Renal pelvis (tissue), 4 donors: ENCODE data around the gene TEDC1. TPM values are rescaled to one million over a fixed set of nuclear protein-coding genes. Genes with fewer than 3 reads are reported as not detected.

ENCODE experiments used
- DNase-seq: peaks from one replicate; pipeline ENCODE4 v3.0.0-alpha.2; 2013
- polyA plus RNA-seq, 3 donors: library from polyadenylated mRNA; unstranded; fragments of 120-200 nt; gene quantifications; one replicate each; pipeline ENCODE4 v1.2.1, GENCODE V29; 2013; ENCODE audit not compliant: insufficient read length in 3 of 3

The TEDC1 gene
- polyA plus RNA-seq, 3 donors = 10.9 to 13.7 (median 11.1) TPM

DNA sequence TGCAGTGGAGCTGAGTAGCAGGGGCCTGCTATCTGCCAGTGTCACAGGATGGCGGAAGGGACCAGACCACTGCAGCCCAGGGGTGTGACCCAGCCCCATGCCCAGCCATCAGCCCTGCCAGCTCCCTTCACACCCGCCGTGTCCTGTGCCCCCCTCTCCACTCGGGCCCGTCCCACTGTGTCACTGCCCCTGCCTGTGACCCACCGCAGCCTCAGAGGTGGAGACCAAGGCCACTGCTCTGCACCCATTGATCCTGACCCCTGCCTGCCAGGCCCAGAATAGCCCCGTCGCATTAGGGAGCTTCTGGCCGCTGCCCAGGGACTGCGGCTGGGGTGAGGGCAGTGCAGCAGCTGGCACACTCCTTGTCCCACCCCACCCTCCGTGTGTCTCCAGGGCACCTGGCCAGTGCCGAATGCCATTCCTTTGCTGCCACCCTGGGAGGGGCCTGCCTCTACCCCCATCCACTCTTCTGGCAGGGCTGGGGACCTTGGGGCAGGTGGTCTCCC is 18.5 kb upstream of the TEDC1 start:
- no peak for DNase-seq

DNA sequence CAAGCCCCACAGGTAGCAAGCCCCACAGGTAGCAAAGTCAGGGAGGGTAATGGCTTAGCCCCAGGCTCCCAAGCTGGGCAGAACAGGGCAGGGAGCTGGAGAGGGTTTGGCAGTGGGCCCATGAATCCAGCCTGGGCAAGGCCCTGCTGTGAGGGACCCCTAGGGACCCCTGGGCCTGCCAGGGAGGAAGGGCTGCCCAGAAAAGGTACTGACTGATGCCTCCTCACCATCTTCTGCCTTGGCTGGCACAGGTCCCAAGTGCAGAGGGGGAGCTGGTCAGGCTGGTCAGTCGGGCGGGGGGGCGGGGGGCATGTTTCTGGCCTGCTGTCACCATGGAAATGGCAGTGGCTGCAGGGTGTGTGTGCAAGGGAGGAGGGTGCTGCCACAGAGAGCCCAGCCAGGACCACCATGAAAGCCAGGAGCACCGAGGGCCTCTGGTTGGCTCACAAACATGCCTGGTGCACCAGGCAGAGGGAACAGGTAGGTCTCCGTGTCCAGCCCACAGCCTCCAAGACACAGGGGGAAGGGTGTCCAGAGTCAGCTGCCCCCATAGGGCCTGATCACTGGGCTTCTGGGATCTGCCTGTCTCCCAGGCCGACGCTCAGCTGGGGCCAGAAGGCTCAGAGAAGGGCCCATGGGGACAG is 17.9 kb upstream of the TEDC1 start:
- DNase-seq = no peak

DNA sequence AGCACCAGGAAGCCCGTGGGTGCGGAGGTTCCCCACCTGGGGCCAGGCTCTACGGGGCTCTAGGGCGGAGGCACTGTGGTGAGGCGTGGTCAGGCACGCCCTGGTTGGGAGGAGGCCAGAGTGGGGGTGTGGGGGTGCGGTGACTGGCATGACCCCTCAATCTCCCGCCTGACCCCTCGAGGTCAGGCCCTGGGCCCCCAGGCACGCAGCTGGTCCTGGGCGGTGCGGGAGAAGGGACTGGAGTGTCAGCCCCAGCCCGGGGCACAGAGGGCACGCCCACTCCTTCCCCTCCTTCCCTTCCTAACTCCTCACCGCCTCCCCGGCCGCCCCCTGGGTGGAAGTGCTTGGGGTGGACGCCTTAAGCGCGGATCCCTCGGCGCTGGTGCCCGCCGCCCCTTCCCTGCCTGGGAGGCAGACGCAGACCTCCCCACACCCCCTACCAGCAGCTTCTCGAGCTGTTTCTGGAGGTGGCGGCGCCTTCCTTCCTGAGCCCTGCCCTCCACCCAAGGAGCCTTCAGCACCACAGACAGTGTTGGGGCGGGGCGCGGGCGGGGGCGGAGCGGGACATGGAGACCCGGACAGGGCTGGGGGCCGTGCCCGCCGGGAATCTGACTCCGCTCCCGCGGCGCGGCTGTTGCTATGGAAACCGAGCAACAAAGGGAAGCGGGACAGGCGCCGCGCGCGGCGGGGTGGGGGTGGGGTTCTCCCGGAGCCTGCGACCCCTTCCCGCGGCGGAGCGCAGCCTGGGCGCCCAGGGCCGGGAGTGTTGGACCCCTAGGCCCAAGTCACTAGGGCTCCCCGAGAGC is 17.2 kb upstream of the TEDC1 start:
- DNase-seq = peak; percentile 96

DNA sequence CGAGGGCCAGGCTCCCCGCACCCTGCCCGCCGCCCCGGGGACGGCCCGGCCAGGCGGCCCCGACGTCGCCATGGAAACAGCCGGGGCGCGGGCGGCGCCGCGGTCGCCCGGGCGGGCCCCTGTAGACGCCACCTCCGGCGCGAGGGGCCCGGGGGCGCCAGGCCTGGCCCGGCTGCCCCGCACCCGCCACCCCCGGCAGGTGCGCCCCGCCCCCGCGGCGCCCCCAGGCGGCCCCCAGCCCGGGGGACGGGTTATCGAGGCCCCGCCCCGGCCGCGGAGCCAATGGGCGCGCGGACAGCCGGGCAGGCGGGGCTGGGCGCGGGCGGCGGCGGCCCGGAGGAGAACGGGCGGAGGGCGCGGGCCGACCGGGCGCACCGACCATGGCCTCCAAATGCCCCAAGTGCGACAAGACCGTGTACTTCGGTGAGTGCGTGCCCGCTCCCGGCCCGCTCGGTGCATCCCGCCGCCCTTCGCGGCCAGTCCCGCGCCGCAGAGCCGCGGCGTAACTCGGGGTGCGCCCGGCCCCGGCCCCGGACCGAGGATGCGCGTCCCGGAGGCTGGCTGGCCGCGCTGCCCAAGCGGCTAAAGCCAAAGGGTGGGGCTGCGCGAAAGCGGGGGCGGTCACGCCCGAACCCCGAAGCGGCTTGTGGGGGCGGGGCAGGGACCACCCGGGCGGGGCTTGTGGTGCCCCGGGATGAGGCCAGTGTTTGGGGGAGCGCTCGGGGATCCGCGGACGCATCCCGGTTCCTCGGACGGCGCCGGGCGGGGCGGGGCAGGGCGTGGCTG is 16.4 kb upstream of the TEDC1 start, which contains the start of gene CRIP2:
CRIP2 (plus strand) TSS at position 339 of the 786 bp plus-strand sequence; CDS start at position 381, 42 bp downstream.
- no peak for DNase-seq

DNA sequence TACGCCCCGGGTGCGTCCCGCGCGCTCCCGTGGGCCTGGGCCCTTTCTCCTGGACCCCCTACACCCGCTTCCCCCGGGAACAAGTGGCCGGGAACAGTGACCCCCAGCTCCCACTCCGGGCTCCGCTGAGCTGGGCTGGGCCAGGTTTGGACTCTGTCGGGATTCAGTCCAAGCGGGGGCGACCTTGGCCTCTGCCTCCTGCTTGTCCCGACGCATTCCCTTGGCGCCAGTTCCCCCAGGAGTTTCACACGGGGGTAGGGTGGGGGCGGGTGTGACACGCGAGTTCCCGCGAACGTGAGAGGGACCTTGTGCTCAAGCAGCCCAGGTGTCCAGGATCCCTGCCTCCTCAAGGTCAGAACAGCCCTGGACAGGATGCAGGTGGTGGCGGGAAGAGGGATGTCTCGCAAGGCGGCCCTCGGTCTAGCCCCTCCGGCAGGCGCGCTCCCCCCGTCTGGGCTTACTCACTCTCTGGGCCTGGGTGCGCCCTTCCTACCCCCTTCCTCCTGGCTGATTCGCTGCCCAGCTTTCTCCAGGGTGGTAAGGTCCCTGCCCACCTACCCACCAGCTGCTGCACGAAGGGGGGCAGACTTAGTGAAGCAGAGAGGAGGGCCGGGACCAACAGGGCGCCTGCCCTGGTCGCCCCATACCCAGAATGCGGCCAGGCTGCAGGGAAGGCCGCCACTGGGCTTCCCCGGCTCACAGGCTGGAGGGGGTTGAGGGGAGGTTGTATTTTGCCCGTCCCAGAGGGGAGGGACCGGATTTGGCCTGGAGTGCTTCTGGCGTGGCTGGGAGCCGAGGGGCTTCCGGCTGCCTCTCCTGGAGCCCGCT is 15.6 kb upstream of the TEDC1 start:
- DNase-seq = no peak

DNA sequence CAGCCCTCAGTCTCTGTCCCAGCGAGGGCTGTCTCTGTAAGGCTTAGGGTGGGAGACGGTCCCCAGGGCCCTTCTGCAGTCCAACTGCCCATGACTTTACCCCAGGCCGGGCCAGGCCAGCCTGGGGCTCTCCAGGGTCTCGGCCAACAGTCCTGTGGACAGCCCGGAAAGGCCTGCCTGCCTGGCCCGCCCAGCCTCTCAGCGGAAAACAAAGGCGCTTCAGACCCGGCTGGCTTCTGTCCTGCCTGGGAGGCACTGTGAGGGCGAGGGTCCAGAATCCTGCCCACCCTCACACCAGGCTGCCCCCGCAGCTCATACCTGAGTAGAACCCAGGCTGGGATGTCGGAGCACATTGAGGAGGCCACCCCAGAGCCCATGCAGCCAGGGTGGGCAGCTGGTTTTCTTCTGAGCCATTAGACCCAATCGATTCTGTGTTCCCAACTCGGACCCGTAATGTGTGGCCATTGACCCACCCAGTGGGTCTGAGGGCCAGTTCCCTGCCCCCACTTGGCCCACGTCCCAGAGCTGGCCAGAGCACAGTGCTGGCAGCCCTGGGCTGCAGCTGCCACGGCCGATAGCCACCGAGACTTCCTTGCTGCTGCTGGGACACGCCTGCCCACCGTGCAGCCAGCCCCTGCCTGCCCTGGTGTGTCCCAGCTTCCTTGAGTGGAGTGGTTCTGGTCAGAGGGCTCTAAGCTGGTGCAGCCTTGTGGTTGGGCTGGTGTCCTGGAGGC is 14.8 kb upstream of the TEDC1 start:
- DNase-seq = no peak

DNA sequence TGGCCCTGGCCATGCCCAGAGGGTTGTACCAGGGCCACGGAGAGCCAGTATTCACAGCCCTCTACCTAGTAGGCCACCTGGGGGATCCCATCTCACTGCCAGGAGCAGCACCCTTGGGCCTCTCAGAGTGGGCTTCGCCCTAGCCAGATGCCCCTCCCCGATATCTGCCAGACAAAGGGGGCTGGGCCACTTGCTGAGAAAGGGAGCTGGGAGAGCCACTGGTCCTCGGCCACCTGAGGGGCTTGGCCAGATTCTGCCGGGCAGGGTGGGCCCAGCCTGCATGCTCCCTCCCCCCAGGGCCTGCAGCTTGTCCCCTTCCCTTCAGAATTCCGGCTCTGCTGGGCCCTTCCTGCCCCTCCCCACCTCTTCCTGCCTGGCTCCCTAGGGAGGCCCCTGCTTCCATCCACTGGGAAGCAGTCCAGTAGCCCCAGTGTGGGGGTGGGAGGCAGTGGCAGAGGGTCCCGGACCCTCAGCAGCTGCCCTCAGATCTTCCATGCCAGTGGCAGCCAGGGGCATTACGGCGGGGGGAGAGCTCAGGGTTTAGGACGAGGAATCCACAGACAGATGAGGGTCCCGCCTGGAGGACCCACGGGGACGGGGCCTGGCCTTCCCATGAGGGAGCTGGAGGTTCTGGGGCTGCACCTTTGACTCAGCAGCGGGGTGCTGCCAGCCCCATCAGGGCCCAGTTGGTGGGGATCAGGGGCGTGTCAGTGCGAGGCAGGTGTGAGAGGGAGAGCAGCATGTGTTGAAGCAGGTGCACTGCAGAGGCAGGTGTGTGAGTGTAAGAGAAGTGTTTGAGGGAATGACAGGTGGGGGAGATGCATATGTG is 14.0 kb upstream of the TEDC1 start:
- DNase-seq = no peak

DNA sequence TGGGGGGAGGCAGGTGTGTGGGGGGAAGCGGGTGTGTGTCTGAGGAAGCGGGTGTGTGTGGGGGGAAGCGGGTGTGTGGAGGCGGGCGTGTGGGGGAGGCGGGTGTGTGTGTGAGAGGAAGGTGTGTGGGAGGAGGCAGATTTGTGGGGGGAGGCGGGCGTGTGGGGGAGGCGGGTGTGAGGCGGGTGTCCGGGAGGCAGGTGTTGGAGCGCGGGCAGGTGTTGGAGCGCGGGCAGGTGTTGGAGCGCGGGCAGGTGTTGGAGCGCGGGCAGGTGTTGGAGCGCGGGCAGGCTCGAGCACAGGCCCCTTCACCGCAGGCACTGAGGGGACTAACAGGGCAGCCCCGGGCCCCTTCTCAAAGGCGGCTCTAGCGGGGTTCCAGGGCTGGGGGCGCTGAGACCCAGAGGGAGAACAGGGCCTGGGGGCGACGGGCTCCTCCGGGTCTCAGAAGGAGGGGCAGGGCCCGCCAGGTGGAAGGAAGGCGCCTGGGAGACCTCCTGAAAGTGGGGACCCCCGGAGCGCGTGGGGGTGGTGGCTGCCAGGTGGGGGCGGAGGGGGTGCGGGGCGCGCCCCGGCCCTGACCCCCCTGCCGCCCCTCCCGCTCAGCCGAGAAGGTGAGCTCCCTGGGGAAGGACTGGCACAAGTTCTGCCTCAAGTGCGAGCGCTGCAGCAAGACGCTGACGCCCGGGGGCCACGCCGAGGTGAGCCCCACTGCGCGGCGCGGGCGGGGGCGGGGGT is 13.2 kb upstream of the TEDC1 start:
- DNase-seq = no peak

DNA sequence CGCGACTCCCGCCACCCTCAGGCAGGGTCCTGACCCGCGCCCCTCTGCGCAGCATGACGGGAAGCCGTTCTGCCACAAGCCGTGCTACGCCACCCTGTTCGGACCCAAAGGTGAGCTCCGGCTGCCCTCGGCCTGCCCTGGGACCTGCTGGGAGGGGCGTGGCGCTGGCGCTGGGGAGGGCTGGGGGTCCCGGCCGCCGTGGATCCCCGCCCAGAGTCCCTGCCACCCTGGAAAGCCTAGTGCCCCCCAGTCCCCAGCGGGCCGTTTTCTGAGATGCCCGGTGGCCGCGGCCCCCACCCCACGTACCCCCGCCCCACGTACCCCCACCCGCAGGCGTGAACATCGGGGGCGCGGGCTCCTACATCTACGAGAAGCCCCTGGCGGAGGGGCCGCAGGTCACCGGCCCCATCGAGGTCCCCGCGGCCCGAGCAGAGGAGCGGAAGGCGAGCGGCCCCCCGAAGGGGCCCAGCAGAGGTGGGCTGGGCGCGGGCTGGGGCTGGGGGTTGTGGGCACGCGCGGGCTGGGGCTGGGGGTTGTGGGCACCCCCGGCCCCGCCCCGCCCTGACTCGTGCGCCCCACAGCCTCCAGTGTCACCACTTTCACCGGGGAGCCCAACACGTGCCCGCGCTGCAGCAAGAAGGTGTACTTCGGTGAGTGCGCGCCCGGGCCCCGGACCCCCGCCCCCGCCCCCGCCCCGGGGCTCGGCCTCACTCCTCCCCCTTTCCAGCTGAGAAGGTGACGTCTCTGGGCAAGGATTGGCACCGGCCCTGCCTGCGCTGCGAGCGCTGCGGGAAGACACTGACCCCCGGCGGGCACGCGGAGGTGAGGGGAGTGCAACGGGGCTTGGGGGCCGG is 12.4 kb upstream of the TEDC1 start:
- DNase-seq = no peak

DNA sequence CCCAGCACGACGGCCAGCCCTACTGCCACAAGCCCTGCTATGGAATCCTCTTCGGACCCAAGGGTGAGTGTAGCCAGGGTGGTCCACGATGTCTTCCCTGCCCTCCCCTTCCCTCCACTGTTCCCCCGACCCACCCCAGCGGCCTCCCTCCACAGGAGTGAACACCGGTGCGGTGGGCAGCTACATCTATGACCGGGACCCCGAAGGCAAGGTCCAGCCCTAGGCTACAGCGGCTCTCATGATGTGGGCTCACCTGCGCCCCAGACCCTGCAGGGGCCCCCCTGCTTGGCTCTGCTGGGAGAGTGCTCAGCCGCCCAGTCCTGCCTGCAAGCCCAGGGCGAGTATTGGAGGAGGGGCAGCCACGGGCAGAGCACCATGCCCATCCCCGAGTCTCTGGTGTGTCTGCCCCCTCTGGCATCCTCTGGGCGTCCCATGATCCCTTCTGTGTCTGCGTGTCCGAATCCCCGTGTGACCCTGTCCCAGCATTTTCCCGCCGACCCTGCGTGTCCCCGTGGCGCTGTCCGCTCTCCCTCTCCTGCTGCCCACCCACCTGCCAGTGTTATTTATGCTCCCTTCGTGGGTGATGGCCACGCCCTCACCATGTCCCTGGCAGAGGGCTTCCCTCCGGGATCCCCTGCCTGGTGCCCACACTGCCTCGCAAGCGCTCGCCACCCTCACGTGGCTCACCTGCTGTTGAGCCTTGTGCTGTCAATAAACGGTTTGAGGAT is 11.5 kb upstream of the TEDC1 start:
- no peak for DNase-seq

DNA sequence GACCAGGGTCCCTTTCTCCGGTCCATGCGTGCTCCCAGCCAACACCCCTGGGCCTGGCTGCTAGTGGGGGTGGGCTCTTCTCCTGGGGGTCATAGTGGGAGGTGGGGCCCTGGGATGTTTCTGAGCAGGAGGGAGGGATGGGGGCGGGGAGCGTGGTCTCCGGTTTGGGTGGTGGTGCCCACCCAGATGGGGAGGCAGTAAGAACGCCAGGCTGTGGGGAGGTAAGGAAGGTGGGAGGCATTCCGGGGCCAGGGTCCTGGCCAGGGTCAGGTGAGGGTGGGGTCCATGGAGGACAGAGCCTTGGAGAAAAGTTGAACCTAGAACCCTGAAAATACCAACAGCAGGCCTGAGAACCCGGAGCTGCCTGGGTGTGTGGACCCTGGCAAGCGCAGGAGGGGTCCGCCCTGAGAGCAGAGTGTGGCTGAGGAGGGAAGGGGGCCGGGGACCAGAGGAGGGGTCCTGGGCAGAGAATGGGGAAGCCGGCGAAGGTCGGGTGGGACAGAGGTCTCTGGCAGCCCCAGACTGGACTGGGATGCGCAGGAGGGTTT is 10.8 kb upstream of the TEDC1 start:
- no peak for DNase-seq

DNA sequence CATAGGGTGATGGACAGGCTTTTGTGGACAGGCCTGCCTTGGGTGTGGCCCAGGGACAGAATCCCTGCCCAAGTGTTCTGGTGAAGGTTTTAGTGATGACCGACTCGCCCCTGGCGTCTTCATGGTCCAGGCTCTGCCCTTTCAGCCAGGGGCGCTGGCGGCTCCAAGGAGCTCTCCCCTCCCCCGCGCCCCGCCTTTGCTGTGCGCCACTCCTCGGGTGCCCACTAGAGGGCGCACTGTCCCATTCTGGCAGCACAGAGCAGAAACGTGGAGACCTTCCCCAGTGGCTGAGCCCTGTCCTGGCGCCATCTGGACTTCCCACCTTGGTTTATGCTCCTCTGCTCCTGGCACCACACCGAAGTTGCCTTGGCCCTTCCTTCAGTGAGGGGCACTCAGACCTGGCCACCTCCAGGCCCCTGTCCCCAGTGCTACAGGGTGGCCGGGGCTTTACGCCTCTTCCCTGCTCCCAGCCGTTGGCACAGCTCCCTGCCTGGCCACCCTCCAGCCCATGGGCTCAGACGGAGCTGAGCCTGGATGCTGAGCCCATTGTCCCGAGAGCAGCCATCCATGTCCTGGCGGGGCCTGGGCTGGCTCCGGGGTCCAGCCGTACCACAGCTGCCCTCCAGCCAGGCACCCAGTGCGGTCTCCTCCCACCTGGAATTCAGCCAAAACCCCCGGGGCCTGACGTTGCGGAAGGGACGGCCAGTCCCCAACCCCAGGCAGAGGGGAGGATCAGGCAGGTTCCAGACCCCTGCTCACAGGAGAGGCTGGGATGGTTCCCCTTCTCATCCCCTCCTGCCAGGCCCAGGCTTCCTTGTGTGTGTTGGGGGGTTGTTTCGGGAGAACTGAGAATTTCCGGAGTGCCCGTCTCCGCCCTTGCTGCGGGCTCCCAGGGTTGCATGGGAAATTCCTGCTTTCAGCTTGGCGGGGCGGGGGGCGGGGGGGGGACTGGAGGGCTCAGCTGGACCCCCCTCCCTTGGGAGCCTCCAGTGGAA is 9.9 kb upstream of the TEDC1 start:
- peak; percentile 92 for DNase-seq

DNA sequence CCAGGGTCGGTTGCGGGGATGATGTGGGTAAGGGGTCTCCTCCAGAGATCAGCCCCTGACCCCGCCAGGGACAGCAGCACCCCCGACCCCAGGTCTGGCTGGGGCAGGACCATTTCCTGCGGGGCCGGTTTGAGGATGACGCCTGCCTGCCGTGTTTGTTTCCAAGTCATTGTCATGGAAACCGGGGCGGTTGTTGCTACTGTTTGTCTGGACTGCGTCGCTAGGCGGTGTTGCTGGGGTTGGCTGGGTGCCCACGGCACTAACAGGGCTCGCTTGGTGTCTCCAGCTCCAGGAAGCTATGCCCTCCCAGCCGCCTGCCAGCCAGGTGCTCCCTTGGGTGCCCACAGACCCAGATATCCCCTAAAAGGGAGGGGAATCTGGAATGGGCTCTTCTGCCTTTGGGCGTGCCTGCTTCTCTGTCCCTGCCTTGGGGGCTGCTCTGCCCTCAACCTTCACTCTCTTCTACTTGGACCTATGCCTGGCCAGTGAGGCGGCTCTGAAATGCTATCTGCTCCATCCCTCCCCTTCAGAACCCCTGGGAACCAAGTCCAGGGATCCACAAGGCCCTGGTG is 9.1 kb upstream of the TEDC1 start:
- peak; percentile 97 for DNase-seq

DNA sequence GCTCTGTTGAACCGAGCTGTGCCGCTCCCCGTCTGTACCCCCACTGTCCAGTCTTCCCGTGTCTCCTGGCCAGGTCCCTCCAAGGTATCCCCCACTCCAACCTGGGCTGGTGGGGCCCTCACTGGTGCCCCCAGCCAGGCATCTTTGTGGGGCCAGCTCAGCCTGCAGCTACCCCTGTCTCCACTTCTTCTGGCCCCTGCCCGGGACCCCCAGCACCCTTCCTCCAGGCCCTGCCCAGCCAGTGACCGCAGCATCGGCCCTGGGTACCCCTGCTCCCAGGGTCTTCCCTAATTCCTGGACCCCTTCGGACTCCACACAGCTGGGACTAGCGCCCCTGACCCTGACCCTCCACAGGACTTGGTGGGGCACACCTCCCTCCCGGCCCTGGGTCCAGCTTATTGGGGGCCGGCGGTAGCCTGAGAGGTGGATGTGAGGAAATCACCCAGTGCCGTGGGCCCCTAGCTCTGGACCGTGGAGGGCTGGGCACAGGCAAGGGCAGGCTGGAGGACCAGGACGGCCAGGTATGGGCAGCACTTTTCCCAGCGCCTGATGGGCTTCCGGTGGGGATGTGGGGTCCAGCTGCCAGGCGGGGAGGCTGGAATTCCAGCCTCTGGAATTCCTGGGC is 8.4 kb upstream of the TEDC1 start:
- DNase-seq = no peak
